ENCODE measurements around the gene GNAL. TPM values are rescaled to one million over a fixed set of nuclear protein-coding genes. Genes with fewer than 3 reads are reported as not detected.
"Not testable (repeated sequence)": the region's sequence is repeated elsewhere in the genome, so short reads cannot be mapped to it uniquely, and the experiment has no call there.

GNAL gene
- total and polyA plus RNA-seq, 3 donors from 2014 or later = 11.6 to 12.8 (median 12.1) TPM

DNA sequence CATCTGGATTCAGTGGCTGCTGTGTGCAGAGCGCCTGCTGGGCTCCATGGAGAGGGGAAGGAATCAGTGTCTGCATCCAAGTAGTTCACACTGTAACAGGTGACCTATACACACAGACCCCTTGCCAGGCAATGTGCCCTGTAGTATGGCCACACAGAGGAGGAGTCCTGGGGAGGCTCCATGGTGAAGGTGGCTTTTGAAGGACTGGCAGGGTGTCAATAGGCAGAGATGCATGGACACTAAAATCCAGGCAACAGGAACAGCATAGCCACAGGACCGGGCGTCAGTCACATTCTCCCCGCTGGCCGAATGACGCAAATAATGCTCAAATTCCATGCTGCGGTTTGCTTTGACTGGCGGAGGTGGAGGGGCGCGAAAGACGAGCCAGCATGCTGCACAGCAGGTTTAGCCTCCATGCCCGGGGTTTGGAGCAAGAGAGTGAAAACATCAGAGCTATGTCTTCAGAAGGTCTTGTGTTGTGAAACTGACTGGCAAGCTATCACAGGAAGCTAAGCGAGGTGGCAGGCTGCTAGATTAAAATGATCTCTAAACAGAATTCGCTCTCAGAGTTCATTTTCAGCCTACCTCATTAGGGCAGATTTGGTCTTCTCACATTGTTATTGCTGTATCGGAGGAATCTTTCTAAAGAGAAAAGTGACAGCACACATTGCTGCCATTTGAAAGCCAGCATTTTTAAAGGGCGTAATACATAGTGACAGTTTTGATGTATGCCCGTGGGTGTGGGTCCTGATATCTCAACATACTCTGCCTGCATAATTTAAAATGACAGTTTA, 161.0 kb downstream of the GNAL start:
- Histone ChIP-seq H3K9me3 (no peaks in the 10 kb centered on the region), H3K36me3 (ENCODE audit: low read depth, missing control alignments) (no peaks in the 10 kb centered on the region), H3K27me3 (no peaks in the 10 kb centered on the region), H3K4me3 (peak overlapping the region; percentile 82 to 88), H3K4me1 (peaks cover 19% of the 10 kb centered on the region), H3K27ac (peak overlapping the region; percentile 75 to 89)
- 2 to 22% methylated on average over 11 to 17 of the region's 17 CpGs for WGBS, 2 donors
- intact Hi-C loops (cut with DNase I; ENCODE audit: low total_unique reads) = no loop called here
- TF ChIP-seq POLR2A (IDR thresholded peaks at IDR 0.05) = no peak
- TF ChIP-seq, protein P1, sequence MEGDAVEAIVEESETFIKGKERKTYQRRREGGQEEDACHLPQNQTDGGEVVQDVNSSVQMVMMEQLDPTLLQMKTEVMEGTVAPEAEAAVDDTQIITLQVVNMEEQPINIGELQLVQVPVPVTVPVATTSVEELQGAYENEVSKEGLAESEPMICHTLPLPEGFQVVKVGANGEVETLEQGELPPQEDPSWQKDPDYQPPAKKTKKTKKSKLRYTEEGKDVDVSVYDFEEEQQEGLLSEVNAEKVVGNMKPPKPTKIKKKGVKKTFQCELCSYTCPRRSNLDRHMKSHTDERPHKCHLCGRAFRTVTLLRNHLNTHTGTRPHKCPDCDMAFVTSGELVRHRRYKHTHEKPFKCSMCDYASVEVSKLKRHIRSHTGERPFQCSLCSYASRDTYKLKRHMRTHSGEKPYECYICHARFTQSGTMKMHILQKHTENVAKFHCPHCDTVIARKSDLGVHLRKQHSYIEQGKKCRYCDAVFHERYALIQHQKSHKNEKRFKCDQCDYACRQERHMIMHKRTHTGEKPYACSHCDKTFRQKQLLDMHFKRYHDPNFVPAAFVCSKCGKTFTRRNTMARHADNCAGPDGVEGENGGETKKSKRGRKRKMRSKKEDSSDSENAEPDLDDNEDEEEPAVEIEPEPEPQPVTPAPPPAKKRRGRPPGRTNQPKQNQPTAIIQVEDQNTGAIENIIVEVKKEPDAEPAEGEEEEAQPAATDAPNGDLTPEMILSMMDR (IDR thresholded peaks at IDR 0.05) = no peak
- peak; percentile 68 for DNase-seq

DNA sequence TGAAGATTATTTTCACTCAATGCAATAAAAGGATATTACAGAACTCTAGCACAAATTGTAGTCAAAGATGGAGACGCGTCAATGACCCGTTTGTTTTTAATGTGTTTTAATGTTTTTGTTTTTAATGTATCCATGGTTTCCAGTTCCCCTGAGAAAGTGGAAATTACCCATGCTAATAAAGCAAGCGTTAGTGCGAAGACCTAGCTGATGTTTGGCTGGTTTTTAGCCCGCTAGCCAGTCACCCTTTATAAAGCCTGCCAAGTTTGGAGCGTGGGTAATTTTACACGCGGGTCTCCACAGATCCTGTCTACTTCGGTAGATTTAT, 161.7 kb downstream of the GNAL start:
- Histone ChIP-seq H3K36me3 (ENCODE audit: low read depth, missing control alignments) (no peaks in the 10 kb centered on the region), H3K27ac (peak overlapping the region; percentile 75 to 89), H3K27me3 (no peaks in the 10 kb centered on the region), H3K9me3 (no peaks in the 10 kb centered on the region), H3K4me3 (peak overlapping the region; percentile 82 to 88), H3K4me1 (peaks cover 19% of the 10 kb centered on the region)
- TF ChIP-seq, protein P1 (IDR thresholded peaks at IDR 0.05) = no peak
- no peak for DNase-seq
- intact Hi-C loops (cut with DNase I; ENCODE audit: low total_unique reads) = no loop called here
- WGBS, 2 donors = 0% methylated on average over 10 of the region's 10 CpGs

DNA sequence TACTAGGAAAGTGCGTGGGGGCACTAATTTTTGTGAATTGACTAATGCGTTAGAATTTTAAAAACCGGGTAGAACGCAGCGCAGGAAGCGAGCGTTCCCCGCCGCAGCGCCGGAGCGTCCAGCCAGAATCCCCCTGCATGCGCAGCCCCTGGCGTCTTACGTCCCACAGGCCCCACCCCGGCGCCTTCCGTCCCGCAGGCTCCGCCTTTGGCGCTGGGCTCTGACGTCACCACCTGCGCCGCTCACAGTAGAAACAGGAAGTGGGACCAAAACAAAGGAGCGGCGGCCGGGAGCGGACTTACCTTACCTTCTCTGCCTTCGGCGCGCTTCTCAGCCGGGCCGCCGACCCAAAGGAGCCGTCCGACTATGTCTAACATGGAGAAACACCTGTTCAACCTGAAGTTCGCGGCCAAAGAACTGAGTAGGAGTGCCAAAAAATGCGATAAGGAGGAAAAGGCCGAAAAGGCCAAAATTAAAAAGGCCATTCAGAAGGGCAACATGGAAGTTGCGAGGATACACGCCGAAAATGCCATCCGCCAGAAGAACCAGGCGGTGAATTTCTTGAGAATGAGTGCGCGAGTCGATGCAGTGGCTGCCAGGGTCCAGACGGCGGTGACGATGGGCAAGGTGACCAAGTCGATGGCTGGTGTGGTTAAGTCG, 162.2 kb downstream of the GNAL start, which contains the start of gene CHMP1B:
Gene CHMP1B (plus strand): TSS at position 268 of the 660 bp plus-strand sequence. CDS start 99 bp downstream, at position 367.
- no peaks in the 10 kb centered on the region for H3K27me3 ChIP-seq
- peak within 1 kb of the TSS; percentile 82 to 88 for H3K4me3 ChIP-seq
- TF ChIP-seq, protein P1 (IDR thresholded peaks at IDR 0.05) = peak in 1 of 3 experiments; percentile 1
- TF ChIP-seq POLR2A (IDR thresholded peaks at IDR 0.05) = peak; percentile 87
- 0 to 1% methylated on average over 52 to 53 of the region's 53 CpGs for WGBS, 2 donors
- H3K27ac ChIP-seq = peak within 1 kb of the TSS; percentile 75 to 89
- H3K36me3 ChIP-seq (ENCODE audit: low read depth, missing control alignments) = no peaks in the 10 kb centered on the region
- no peaks in the 10 kb centered on the region for H3K9me3 ChIP-seq
- peaks cover 19% of the 10 kb centered on the region for H3K4me1 ChIP-seq
- intact Hi-C loops (cut with DNase I; ENCODE audit: low total_unique reads) = no loop called here
- peak; percentile 99 for DNase-seq

DNA sequence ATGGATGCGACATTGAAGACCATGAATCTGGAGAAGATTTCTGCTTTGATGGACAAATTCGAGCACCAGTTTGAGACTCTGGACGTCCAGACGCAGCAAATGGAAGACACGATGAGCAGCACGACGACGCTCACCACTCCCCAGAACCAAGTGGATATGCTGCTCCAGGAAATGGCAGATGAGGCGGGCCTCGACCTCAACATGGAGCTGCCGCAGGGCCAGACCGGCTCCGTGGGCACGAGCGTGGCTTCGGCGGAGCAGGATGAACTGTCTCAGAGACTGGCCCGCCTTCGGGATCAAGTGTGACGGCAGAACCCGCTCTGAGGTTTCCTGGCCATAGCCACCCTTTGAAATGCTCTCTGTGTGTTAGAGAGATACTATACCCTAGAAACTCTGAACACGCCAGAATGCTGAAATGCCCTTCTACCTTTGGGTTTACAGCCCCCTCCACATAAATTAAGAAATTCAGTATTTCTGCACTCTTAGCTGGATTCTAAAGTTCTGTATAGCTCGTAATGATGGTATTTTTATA, 162.8 kb downstream of the GNAL start:
- WGBS, 2 donors = 0 to 1% methylated on average over 10 to 23 of the region's 23 CpGs
- no peaks in the 10 kb centered on the region for H3K9me3 ChIP-seq
- TF ChIP-seq, protein P1 (IDR thresholded peaks at IDR 0.05) = no peak
- TF ChIP-seq POLR2A (IDR thresholded peaks at IDR 0.05) = no peak
- H3K4me3 ChIP-seq = peak overlapping the region; percentile 82 to 88
- DNase-seq = peak; percentile 57
- peak overlapping the region; percentile 75 to 89 for H3K27ac ChIP-seq
- no peaks in the 10 kb centered on the region for H3K36me3 ChIP-seq (ENCODE audit: low read depth, missing control alignments)
- H3K27me3 ChIP-seq = no peaks in the 10 kb centered on the region
- intact Hi-C loops (cut with DNase I; ENCODE audit: low total_unique reads) = no loop called here
- peaks cover 19% of the 10 kb centered on the region for H3K4me1 ChIP-seq

DNA sequence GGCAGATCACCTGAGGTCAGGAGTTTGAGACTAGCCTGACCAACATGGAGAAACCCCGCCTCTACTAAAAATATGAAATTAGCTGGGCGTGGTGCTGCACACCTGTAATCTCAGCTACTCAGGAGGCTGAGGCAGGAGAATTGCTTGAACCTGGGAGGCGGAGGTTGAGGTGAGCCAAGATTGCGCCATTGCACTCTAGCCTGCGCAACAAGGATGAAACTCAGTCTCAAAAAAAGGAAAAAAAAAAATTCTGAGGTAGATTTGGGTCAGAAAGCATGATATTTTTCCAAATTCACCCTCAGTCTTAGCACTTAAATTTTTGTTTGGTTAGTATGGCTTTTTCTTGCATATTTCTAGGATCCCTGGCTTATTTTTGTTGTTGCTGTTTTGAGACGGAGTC, 165.5 kb downstream of the GNAL start:
- H3K36me3 ChIP-seq (ENCODE audit: low read depth, missing control alignments); DNase-seq; H3K4me3 ChIP-seq; intact Hi-C loops (cut with DNase I; ENCODE audit: low total_unique reads); H3K9me3 ChIP-seq; H3K27ac ChIP-seq; H3K27me3 ChIP-seq: not testable (repeated sequence)
- WGBS, 2 donors = 87 to 89% methylated on average over 6 of the region's 6 CpGs
- H3K4me1 ChIP-seq = peaks cover 18% of the 10 kb centered on the region

All from testis (tissue), 3 donors.